Activated CD4-positive, alpha-beta T cell treated with anti-CD3 and anti-CD28 coated beads, Interleukin-2, Interleukin-4, amounts not matched to agents 100 ng/mL and 50 ng/mL, durations not matched to agents 16 hours and 8 hours (primary cell): Measurements from ENCODE around the gene KARS1.

Source experiments
- DNase-seq: peaks from one replicate; pipeline ENCODE4 v3.0.0-alpha.2; 2020; ENCODE audit warnings: low spot score

Gene KARS1

GRCh38 chr16:75579281-75579834 is 68.1 kb downstream of the KARS1 start:
- no peak for DNase-seq

- no peak for DNase-seq
Measured at GRCh38 chr16:75578725-75579124, 68.7 kb downstream of the KARS1 start.

- DNase-seq: no peak
Measured at GRCh38 chr16:75578212-75578611, 69.3 kb downstream of the KARS1 start.
